ENCODE data around the gene IQCM. TPM values are rescaled to one million over a fixed set of nuclear protein-coding genes. Genes with fewer than 3 reads are reported as not detected.
"Not testable (repeated sequence)": the region's sequence is repeated elsewhere in the genome, so short reads cannot be mapped to it uniquely, and the experiment has no call there.

Gene IQCM
- total RNA-seq, 4 donors from 2014 or later: 0.48 TPM; not detected in 3

DNA sequence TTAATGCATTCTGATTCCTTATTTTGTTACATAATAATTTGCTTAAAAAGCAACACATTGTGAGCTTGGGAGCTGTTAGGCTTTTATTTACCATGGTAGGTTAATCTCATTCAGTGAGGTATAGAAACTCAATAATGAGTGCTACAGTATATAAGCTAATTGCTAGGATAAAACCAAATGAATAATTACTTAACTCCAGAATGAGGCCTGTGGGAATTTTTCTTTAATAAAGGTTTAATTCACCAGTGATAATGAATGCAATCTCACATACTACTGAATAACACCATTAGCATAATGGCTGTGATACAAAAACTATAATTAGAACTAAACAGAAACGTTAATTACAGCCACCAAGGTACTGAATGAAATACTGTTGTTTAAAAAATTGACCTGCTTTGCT is 326.3 kb downstream of the IQCM start:
- Histone ChIP-seq H3K9me3 (no peaks in the 10 kb centered on the region), H3K4me1 (no peaks in the 10 kb centered on the region), H3K27me3 (no peaks in the 10 kb centered on the region), H3K36me3 (no peaks in the 10 kb centered on the region), H3K4me3 (no peak overlapping the region), H3K27ac (no peak overlapping the region)
- DNase-seq: no peak
- intact Hi-C loops (cut with DNase I; ENCODE audit: low total_unique reads): no loop called here
- TF ChIP-seq POLR2A (IDR thresholded peaks at IDR 0.05): no peak
- TF ChIP-seq, protein P1, sequence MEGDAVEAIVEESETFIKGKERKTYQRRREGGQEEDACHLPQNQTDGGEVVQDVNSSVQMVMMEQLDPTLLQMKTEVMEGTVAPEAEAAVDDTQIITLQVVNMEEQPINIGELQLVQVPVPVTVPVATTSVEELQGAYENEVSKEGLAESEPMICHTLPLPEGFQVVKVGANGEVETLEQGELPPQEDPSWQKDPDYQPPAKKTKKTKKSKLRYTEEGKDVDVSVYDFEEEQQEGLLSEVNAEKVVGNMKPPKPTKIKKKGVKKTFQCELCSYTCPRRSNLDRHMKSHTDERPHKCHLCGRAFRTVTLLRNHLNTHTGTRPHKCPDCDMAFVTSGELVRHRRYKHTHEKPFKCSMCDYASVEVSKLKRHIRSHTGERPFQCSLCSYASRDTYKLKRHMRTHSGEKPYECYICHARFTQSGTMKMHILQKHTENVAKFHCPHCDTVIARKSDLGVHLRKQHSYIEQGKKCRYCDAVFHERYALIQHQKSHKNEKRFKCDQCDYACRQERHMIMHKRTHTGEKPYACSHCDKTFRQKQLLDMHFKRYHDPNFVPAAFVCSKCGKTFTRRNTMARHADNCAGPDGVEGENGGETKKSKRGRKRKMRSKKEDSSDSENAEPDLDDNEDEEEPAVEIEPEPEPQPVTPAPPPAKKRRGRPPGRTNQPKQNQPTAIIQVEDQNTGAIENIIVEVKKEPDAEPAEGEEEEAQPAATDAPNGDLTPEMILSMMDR (IDR thresholded peaks at IDR 0.05): no peak

DNA sequence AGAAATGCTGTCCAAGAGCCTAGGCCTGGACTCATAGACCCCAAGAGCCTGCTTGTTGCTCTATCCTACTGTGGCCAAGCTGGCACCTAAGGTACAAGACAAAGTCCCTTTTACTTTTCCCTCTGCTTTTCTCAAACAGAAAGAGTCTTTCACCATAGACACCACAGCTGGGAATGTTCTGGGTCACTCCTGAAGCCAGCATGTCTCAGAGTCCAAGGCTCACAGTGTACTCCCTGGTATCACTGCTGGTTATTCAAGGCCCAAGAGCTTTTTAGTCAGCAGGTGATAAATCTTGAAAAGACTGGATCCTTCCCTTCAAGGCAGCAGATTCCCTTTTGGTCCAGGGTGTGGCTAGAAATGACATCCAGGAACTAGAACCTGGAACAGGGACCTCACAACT is 328.8 kb downstream of the IQCM start:
- Histone ChIP-seq H3K27ac (no peak overlapping the region), H3K9me3 (no peaks in the 10 kb centered on the region), H3K27me3 (no peaks in the 10 kb centered on the region), H3K4me1 (no peaks in the 10 kb centered on the region), H3K4me3 (no peak overlapping the region), H3K36me3 (no peaks in the 10 kb centered on the region)
- DNase-seq: no peak
- intact Hi-C loops (cut with DNase I; ENCODE audit: low total_unique reads): no loop called here
- TF ChIP-seq POLR2A (IDR thresholded peaks at IDR 0.05): no peak

DNA sequence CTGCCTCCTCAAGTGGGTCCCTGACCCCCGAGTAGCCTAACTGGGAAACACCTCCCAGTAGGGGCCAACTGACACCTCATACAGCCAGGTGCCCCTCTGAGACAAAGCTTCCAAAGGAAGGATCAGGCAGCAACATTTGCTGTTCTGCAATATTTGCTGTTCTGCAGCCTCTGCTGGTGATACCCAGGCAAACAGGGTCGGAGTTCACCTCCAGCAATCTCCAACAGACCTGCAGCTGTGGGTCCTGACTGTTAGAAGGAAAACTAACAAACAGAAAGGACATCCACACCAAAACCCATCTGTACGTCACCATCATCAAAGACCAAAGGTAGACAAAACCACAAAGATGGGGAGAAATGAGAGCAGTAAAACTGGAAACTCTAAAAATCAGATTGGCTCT is 347.0 kb downstream of the IQCM start:
- H3K9me3 ChIP-seq: not testable (repeated sequence)

DNA sequence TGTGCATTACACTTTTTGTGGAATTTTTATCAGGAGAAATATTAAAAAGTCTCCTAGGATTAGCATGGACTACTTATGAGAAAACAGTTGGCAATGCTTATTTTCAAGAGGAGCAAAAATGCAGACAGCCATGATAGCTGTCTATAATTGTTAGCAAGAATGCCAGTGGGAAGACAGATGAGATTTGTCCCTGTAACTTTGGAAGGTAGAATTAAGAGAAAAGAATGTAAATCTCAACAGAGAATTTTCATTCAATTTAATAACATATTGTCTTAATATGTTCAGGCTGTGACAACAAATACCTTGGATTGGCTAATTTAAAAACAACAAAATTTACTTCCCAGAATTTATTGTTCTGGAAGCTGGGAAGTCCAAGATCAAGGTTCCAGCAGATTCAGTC is 349.2 kb downstream of the IQCM start:
- H3K4me1 ChIP-seq: no peaks in the 10 kb centered on the region
- H3K27me3 ChIP-seq: no peaks in the 10 kb centered on the region
- no peak overlapping the region for H3K27ac ChIP-seq
- intact Hi-C loops (cut with DNase I; ENCODE audit: low total_unique reads): no loop called here
- H3K9me3 ChIP-seq: no peaks in the 10 kb centered on the region
- DNase-seq: no peak
- no peaks in the 10 kb centered on the region for H3K36me3 ChIP-seq
- TF ChIP-seq, protein P1 (IDR thresholded peaks at IDR 0.05): no peak
- TF ChIP-seq POLR2A (IDR thresholded peaks at IDR 0.05): no peak
- no peak overlapping the region for H3K4me3 ChIP-seq

More for the DNA sequence above, 347.0 kb downstream of the IQCM start:
- H3K27me3 ChIP-seq; H3K4me3 ChIP-seq; H3K36me3 ChIP-seq; H3K27ac ChIP-seq; intact Hi-C loops (cut with DNase I; ENCODE audit: low total_unique reads); DNase-seq; H3K4me1 ChIP-seq: not testable (repeated sequence)

DNA sequence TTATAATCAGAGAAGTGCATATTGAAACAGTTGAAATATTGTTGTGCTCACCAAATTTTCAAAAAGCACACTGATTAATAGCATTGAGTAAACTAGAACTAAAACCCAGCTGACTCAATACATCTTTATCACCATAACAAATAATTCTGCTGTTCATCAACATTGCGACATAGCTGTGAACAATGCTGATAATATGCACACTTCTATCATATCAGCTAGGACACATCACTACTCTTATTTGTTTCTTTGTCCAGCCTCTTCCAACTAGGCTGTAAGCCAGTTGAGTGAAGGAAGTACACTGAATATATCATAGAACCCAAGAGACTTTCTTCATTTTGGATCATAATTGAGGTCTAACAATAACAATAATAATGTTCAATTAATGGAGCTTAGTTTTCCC is 349.7 kb downstream of the IQCM start:
- TF ChIP-seq, protein P1 (IDR thresholded peaks at IDR 0.05): no peak
- no peak for TF ChIP-seq POLR2A (IDR thresholded peaks at IDR 0.05)
- H3K27ac ChIP-seq: no peak overlapping the region
- no peak for DNase-seq
- no peaks in the 10 kb centered on the region for H3K27me3 ChIP-seq
- no peaks in the 10 kb centered on the region for H3K9me3 ChIP-seq
- no peaks in the 10 kb centered on the region for H3K4me1 ChIP-seq
- intact Hi-C loops (cut with DNase I; ENCODE audit: low total_unique reads): no loop called here
- H3K36me3 ChIP-seq: no peaks in the 10 kb centered on the region
- H3K4me3 ChIP-seq: no peak overlapping the region

DNA sequence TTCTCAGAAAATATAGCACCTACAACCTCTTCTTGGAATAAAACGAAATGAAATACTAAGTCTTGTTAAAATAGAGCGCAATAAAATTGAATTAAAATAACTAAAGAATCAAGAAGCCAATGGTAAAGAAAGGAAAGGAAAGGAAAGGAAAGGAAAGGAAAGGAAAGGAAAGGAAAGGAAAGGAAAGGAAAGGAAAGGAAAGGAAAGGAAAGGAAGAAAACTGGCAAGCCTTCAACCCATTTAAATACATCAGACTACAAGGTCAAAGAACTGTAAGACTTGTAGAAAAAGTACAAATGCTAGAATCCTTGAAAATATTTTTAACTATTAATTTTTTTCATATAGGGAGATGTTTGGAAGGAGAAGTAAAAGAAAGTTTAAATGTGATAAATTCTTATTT is 372.1 kb downstream of the IQCM start:
- H3K4me1 ChIP-seq: no peaks in the 10 kb centered on the region

More for the DNA sequence above, 372.1 kb downstream of the IQCM start:
- no peak overlapping the region for H3K27ac ChIP-seq
- intact Hi-C loops (cut with DNase I; ENCODE audit: low total_unique reads): no loop called here
- no peak overlapping the region for H3K4me3 ChIP-seq
- no peaks in the 10 kb centered on the region for H3K27me3 ChIP-seq
- no peak for DNase-seq
- TF ChIP-seq, protein P1 (IDR thresholded peaks at IDR 0.05): no peak
- no peak for TF ChIP-seq POLR2A (IDR thresholded peaks at IDR 0.05)
- H3K9me3 ChIP-seq: no peaks in the 10 kb centered on the region
- no peaks in the 10 kb centered on the region for H3K36me3 ChIP-seq
